ENCODE results near the gene PARD3. TPM values are rescaled to one million over a fixed set of nuclear protein-coding genes. Genes with fewer than 3 reads are reported as not detected.
A peak's percentile ranks its signal among the peaks of the same experiment; 100 is the strongest.

Gene PARD3
- total and polyA plus RNA-seq, 2 experiments from 2014 or later, result 6.3 to 21.2 TPM

GRCh38 chr10:34612446-34612845 is 202.7 kb downstream of the PARD3 start:
- Histone ChIP-seq H4K20me1 (ENCODE audit: insufficient read depth) (no peaks in the 10 kb centered on the region), H3K79me2 (ENCODE audit: insufficient read depth) (peaks cover 8% of the 10 kb centered on the region; the same call in 1 of the 2 replicates), H3F3A (ENCODE audit: insufficient read depth) (no peaks in the 10 kb centered on the region), H3K9me3 (ENCODE audit: low read depth) (no peaks in the 10 kb centered on the region), H2AFZ (no peak overlapping the region), H3K4me3 (no peak overlapping the region), H3K9me2 (ENCODE audit: insufficient read depth) (no peaks in the 10 kb centered on the region), H3K27ac (no peak overlapping the region), H3K4me1 (ENCODE audit: insufficient read depth) (peaks cover 7% of the 10 kb centered on the region), H3K4me2 (ENCODE audit: unreplicated experiment) (no peak overlapping the region), H3K27me3 (replicated peaks; ENCODE audit: insufficient read depth) (no peaks in the 10 kb centered on the region), H3K36me3 (ENCODE audit: low read depth) (no peaks in the 10 kb centered on the region), H3K9ac (no peak overlapping the region)
- in situ Hi-C loops (cut with MboI), result no loop called here
- 95 to 99% methylated on average over 3 of the region's 3 CpGs for WGBS, 2 experiments (ENCODE audit: low coverage in 1 of 2, low lambda C conversion rate in 2 of 2, missing lambda C conversion rate in 2 of 2)
- TF ChIP-seq EZH2 (IDR thresholded peaks at IDR 0.05; ENCODE audit: insufficient read depth, poor library complexity, severe bottlenecking) (no peak), EZH2phosphoT487 (IDR thresholded peaks at IDR 0.05; ENCODE audit: insufficient read depth, low read depth) (no peak)
- DNase-seq, result peak; percentile 35

GRCh38 chr10:34609287-34609940 is 205.7 kb downstream of the PARD3 start:
- Histone ChIP-seq H3K4me3 (no peak overlapping the region), H4K20me1 (ENCODE audit: insufficient read depth) (no peaks in the 10 kb centered on the region), H3K36me3 (ENCODE audit: low read depth) (no peaks in the 10 kb centered on the region), H3K4me2 (ENCODE audit: unreplicated experiment) (no peak overlapping the region), H2AFZ (no peak overlapping the region), H3F3A (ENCODE audit: insufficient read depth) (peaks cover 4% of the 10 kb centered on the region; the same call in 1 of the 2 replicates), H3K9me3 (ENCODE audit: low read depth) (no peaks in the 10 kb centered on the region), H3K4me1 (ENCODE audit: insufficient read depth) (peaks cover 7% of the 10 kb centered on the region), H3K79me2 (ENCODE audit: insufficient read depth) (peaks cover 8% of the 10 kb centered on the region; the same call in 1 of the 2 replicates), H3K9me2 (ENCODE audit: insufficient read depth) (no peaks in the 10 kb centered on the region), H3K9ac (no peak overlapping the region), H3K27ac (no peak overlapping the region), H3K27me3 (replicated peaks; ENCODE audit: insufficient read depth) (no peaks in the 10 kb centered on the region)
- 98% methylated on average over 9 of the region's 9 CpGs for WGBS, 2 experiments (ENCODE audit: low coverage in 1 of 2, low lambda C conversion rate in 2 of 2, missing lambda C conversion rate in 2 of 2)
- DNase-seq, result no peak
- in situ Hi-C loops (cut with MboI), result no loop called here
- TF ChIP-seq EZH2phosphoT487 (IDR thresholded peaks at IDR 0.05; ENCODE audit: insufficient read depth, low read depth) (no peak), EZH2 (IDR thresholded peaks at IDR 0.05; ENCODE audit: insufficient read depth, poor library complexity, severe bottlenecking) (no peak)

GRCh38 chr10:34607894-34608293 is 207.2 kb downstream of the PARD3 start:
- Histone ChIP-seq H3K4me2 (ENCODE audit: unreplicated experiment) (no peak overlapping the region), H3K4me1 (ENCODE audit: insufficient read depth) (peaks cover 7% of the 10 kb centered on the region), H3K27me3 (replicated peaks; ENCODE audit: insufficient read depth) (no peaks in the 10 kb centered on the region), H4K20me1 (ENCODE audit: insufficient read depth) (no peaks in the 10 kb centered on the region), H3K36me3 (ENCODE audit: low read depth) (no peaks in the 10 kb centered on the region), H3K9me2 (ENCODE audit: insufficient read depth) (no peaks in the 10 kb centered on the region), H2AFZ (no peak overlapping the region), H3F3A (ENCODE audit: insufficient read depth) (peaks cover 4% of the 10 kb centered on the region; the same call in 1 of the 2 replicates), H3K9ac (no peak overlapping the region), H3K9me3 (ENCODE audit: low read depth) (no peaks in the 10 kb centered on the region), H3K4me3 (no peak overlapping the region), H3K27ac (no peak overlapping the region), H3K79me2 (ENCODE audit: insufficient read depth) (no peaks in the 10 kb centered on the region; the same call in 1 of the 2 replicates)
- DNase-seq, result no peak
- in situ Hi-C loops (cut with MboI), result no loop called here
- TF ChIP-seq EZH2 (IDR thresholded peaks at IDR 0.05; ENCODE audit: insufficient read depth, poor library complexity, severe bottlenecking) (no peak), EZH2phosphoT487 (IDR thresholded peaks at IDR 0.05; ENCODE audit: insufficient read depth, low read depth) (no peak)
- 74% methylated on average over 3 of the region's 3 CpGs for WGBS, 2 experiments (ENCODE audit: low coverage in 1 of 2, low lambda C conversion rate in 2 of 2, missing lambda C conversion rate in 2 of 2)

- Histone ChIP-seq H3K79me2 (ENCODE audit: insufficient read depth) (no peaks in the 10 kb centered on the region; the same call in 1 of the 2 replicates), H3K27ac (no peak overlapping the region), H3F3A (ENCODE audit: insufficient read depth) (peaks cover 4% of the 10 kb centered on the region; the same call in 1 of the 2 replicates), H2AFZ (no peak overlapping the region), H3K9me2 (ENCODE audit: insufficient read depth) (no peaks in the 10 kb centered on the region), H3K4me1 (ENCODE audit: insufficient read depth) (peaks cover 7% of the 10 kb centered on the region; the same call in 1 of the 2 replicates), H3K36me3 (ENCODE audit: low read depth) (no peaks in the 10 kb centered on the region), H3K27me3 (replicated peaks; ENCODE audit: insufficient read depth) (no peaks in the 10 kb centered on the region), H3K9me3 (ENCODE audit: low read depth) (no peaks in the 10 kb centered on the region), H3K4me3 (no peak overlapping the region), H3K4me2 (ENCODE audit: unreplicated experiment) (no peak overlapping the region), H4K20me1 (ENCODE audit: insufficient read depth) (no peaks in the 10 kb centered on the region), H3K9ac (no peak overlapping the region)
- TF ChIP-seq EZH2phosphoT487 (IDR thresholded peaks at IDR 0.05; ENCODE audit: insufficient read depth, low read depth), result no peak
- TF ChIP-seq EZH2 (IDR thresholded peaks at IDR 0.05; ENCODE audit: insufficient read depth, poor library complexity, severe bottlenecking), result no peak
- 86 to 89% methylated on average over 4 of the region's 4 CpGs for WGBS, 2 experiments (ENCODE audit: low coverage in 1 of 2, low lambda C conversion rate in 2 of 2, missing lambda C conversion rate in 2 of 2)
- in situ Hi-C loops (cut with MboI), result no loop called here
- DNase-seq, result no peak
Observed at GRCh38 chr10:34606890-34607289, 208.2 kb downstream of the PARD3 start.
